Prostate gland (tissue), 2 donors: ENCODE measurements around the gene ZNHIT6.

Experiments
- POLR2A ChIP-seq: fragments of 450-650 bp; IDR thresholded peaks from one replicate; pipeline ENCODE4 v1.6.1; 2016; ENCODE audit warnings: antibody characterized with exemption, mild to moderate bottlenecking
- TF ChIP-seq, protein P1 (sequence below), 4 experiments: fragments of 200-600 bp in 2 of 4; fragments of 450-650 bp in 2 of 4; sonication (generic) in 2 of 4; IDR thresholded peaks; 1 replicate in 3 of 4; 2 replicates in 1 of 4; pipeline ENCODE4 v1.5.1; 2016 to 2019; ENCODE audit warnings: antibody characterized with exemption in 4 of 4, mild to moderate bottlenecking in 2 of 4, moderate library complexity in 2 of 4

DNA sequence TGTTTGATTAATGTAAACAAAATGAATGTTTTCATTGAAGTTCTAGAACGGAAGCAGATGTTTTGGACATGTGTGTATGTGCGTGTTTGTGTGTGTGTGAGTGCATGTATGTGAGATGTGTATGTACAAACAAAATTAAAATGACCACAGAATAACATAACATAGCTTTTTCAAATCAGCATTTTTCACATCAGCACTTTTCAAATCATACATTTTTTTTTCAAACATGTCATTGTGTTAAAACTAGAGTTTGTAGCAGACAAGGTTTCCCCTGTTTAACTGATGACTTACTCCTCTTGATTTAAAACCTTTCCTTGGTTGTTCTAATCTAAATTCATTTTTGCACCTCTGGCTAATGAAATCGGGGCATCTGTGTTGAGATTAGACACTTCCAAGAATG is 35.6 kb upstream of the ZNHIT6 start:
- TF ChIP-seq, protein P1, sequence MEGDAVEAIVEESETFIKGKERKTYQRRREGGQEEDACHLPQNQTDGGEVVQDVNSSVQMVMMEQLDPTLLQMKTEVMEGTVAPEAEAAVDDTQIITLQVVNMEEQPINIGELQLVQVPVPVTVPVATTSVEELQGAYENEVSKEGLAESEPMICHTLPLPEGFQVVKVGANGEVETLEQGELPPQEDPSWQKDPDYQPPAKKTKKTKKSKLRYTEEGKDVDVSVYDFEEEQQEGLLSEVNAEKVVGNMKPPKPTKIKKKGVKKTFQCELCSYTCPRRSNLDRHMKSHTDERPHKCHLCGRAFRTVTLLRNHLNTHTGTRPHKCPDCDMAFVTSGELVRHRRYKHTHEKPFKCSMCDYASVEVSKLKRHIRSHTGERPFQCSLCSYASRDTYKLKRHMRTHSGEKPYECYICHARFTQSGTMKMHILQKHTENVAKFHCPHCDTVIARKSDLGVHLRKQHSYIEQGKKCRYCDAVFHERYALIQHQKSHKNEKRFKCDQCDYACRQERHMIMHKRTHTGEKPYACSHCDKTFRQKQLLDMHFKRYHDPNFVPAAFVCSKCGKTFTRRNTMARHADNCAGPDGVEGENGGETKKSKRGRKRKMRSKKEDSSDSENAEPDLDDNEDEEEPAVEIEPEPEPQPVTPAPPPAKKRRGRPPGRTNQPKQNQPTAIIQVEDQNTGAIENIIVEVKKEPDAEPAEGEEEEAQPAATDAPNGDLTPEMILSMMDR (IDR thresholded peaks at IDR 0.05) = no peak
- TF ChIP-seq POLR2A = no peak
